HG03575 (cell line): ENCODE results near the gene TYW1.
"Not testable (repeated sequence)": the region's sequence is repeated elsewhere in the genome, so short reads cannot be mapped to it uniquely, and the experiment has no call there.

Experiments used
- ATAC-seq: cut with Tn5 transposase; IDR thresholded peaks from one replicate; pipeline ENCODE4 v1.9.1; 2021; ENCODE audit not compliant: unreplicated experiment, insufficient number of reproducible peaks, low FRiP score; ENCODE audit errors: extremely low read depth

TYW1 gene

DNA sequence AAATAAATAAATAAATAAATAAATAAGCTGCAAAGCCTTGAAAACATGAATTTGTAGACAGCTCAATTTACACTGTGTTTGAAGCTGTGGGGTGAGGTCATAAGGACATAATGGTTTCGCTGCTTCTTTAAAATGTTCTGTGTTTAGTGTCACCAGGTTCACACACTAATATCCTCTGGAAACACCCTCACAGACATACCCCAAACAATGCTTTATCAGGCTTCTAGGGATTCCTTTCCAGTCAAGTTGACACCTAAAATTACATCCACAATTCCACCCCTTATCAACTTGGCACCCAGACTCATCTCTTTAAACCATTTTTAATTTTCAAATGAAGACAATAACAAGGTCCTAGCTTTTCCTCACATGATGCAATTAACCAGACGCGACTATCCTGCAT is 7.1 kb upstream of the TYW1 start:
- not testable (repeated sequence) for ATAC-seq

DNA sequence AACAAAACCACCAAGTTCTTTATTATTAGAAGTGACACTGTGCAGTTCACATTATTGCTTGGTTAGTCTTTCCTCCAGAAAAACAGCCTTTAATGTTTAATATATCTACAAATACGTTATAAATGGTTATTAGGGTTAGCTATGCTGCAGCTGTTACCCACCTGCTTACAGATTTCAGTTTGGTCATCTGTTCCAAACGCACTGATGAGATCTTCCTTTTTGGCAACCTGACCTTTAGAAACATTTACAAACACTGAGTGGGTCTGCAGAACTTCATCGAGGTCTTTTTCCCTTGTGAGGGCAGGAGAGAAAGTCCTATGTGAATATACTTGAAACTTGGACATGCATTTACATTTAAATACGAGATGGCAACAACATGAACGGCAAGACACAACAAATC is 2.6 kb upstream of the TYW1 start:
- ATAC-seq: not testable (repeated sequence)

DNA sequence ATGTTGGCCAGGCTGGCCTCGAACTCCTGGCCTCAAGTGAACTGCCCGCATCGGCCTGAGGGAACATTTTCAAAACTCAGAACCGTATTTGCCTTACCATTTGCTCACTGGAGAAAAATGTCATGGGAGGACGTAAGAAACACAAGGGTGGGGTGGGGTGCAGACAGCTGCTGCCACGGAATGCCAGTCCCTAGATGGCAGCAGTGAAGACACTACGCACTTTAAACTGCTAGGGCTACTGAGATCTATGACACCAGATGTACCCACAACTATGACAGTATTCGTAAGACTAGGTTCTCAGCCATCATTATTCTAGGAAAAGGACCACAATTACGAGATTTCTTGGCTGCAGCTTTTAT is 2.0 kb upstream of the TYW1 start:
- not testable (repeated sequence) for ATAC-seq

DNA sequence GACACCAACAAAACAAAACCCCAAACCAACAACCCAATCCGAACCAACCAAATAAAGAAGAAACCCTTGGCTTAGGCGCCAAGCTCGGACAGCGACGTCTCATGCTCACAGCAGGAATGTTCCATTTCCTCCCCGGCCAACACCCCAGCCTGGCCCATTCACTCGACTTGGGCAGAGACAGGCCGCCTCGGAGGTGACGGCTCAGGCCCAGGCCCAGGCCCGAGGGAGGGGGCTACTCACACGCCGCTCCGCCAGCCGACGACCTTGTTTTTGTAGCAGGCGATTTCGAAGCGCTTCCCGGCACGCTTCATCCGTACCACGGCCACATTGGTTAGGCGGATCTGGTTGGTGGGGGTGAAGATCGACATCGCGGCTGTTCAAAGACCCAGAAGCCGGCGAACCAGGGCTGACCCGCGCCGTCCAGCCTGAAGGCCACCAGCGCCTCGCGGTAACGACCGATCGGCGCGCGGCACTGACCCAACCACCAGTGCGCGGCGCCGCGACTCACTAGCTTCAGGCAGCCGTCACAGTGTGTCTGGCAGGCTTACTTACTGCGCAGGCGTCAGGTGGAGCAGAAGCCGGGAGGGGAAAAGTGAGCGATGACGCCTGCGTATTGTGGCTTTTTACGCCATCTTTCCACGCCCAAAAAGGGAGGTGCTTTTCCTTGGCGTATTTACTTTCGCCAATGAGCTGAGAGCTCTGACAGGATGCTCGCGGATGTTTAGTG is 1.4 kb upstream of the TYW1 start, which contains the start of gene SBDS:
Gene SBDS (minus strand): TSS at position 537 of the 727 bp plus-strand sequence. CDS start 169 bp downstream, at position 368.
- peak; percentile 32 for ATAC-seq

DNA sequence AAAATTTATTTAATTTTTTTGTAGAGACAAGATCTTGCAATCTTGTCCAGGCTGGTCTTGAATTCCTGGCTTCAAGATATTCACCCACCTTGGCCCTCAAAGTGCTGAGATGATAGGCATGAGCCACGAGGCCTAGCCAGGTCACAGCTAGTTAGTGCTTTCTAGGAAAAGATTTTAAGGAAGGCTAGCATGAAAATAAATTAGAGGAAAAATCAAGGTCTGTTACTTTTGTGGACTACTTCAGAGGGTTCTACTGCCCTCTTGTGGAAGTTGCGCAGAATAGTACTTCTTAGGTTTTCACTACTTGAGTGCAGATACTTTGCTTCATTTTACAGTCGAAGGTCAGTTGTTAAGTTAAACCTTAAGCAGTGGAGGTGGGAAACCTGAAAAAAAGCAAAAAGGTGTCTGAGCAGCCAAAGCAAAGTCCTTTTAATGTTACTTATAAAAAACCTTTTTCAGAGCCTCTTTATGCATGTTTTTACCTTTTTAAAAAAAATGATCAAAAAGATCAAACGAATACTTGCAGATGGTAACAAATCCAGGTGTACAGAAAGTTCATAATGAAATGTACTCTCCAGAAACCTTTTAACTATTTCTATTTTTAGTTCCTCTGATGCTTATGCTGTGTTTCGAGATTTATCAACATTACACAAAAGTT is 4.1 kb downstream of the TYW1 start:
- ATAC-seq: not testable (repeated sequence)

DNA sequence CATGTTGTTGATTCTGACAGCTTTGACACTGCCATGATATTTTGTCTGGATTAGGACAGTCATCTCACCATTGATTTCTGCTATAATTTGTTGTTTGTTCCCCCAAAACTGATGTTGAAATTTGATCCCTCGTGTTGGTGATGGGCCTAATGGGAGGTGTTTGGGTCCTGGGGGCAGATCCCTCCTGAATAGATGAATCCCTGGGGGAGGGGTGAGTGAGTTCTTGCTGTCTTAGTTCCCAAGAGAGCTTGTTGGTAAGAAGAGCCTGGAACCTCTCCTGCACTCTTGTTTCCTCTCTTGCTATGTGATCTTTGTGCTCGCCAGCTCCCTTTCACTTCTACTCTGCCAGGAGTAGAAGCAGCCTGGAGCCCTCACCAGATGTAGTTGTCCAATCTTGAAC is 7.5 kb downstream of the TYW1 start:
- ATAC-seq: not testable (repeated sequence)

DNA sequence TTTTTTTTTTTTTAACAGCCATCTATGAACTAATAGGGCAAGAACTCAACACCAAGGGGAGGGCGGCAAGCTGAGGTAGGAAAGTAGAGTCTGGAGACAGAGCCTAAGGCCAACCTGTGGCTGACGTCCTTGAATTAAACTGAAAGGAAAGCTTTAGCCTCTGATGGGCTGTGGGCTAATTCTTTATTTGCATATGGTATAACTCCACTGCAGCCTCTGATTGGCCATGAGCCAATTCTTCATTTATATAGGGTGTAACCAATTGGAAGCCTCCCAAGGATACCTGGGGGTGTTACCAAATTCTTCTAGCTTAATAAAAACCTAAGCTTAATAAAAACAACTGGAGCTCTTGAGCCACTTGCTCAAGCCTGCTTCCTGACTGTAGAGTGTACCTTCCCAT is 10.3 kb downstream of the TYW1 start:
- no peak for ATAC-seq

DNA sequence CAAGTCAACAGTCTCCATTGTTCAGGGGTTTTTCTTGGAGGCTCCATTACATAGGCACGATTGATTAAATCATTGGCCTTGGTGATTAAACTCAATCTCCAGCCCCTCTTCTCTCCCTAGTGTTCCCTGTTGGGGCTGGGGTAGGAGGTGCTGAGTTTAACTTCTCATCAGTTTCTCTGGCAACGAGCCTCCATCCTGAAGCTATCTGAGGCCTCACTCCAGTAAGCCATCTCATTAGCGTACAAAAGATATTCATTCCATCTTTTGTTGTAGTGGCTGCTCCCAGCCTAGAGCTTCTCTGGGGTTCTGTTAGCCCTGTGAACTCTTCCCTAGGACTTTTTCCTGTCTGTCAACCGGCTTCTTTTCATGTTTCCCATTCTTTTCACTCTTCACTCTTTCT is 11.6 kb downstream of the TYW1 start:
- ATAC-seq: no peak

DNA sequence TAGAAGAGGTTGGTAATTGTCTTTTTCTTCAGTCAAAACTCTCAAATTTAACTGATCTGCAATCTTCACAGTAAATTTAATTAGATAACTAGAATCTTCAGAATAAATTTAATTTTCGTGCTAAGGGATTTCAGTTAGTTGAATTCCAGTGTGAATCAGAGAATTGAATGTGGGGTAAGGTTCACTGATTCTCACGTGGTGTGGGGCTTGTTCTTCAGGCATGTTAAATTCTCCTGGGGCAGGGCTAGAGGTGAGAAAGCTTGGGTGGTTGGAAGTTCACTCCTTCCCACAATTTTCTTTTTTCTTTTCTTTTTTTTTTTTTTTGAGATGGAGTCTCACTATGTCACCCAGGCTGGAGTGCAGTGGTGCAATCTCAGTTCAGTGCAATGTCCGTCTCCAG is 13.0 kb downstream of the TYW1 start:
- not testable (repeated sequence) for ATAC-seq

DNA sequence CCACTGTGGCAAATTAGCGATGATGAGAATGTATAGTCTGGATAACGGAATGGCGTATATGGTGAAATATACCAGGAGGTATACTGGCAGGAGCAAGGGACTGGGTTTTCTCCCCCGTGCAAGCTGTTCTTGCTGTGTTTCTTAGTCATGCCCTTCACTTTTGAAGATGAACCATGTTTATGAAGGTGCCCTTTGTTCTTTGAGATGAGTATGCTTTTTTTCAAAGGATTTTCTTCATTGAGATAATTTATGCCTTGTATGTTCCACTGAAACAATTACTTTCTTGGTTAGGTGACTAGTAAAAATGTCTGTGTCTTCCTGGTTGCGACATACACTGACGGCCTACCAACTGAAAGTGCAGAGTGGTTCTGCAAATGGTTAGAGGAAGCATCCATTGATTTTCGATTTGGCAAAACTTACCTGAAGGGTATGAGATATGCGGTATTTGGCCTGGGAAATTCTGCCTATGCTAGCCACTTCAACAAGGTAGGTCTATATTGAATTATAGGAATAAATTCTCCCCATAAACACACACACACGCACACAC is 17.5 kb downstream of the TYW1 start:
- ATAC-seq: not testable (repeated sequence)

DNA sequence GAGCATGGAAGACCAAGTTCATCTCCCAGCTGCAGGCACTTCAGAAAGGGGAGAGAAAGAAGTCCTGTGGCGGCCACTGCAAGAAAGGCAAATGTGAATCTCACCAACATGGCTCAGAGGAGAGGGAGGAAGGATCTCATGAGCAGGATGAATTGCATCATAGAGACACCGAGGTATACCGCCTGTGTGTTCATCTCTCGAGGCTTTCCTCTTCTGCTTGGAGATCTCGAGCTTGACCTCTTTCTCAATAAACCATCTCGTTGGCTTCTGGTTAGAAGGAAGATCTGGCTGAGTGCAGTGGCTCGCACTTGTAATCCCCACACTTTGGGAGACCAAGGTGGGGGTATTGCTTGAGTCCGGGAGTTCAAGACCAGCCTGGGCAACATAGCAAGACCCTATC is 21.3 kb downstream of the TYW1 start:
- ATAC-seq: not testable (repeated sequence)

DNA sequence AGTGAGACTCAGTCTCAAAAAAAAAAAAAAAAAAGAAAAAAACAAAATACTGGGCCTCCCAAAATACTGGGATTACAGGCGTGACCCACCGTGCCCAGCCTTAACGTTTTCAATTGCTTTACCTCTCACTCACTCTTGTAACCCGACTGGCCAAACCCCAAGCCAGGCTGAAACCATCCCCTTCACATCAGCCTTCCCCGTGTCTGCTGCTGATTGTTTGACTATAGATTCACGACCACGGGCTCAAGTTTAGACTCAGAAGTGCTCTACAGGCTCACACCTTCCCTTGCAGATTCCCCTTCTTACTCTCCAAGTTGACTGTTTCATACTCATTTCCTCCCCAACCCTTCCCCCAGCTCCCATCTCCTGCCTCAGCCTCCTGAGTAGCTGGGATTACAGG is 22.3 kb downstream of the TYW1 start:
- ATAC-seq: no peak

DNA sequence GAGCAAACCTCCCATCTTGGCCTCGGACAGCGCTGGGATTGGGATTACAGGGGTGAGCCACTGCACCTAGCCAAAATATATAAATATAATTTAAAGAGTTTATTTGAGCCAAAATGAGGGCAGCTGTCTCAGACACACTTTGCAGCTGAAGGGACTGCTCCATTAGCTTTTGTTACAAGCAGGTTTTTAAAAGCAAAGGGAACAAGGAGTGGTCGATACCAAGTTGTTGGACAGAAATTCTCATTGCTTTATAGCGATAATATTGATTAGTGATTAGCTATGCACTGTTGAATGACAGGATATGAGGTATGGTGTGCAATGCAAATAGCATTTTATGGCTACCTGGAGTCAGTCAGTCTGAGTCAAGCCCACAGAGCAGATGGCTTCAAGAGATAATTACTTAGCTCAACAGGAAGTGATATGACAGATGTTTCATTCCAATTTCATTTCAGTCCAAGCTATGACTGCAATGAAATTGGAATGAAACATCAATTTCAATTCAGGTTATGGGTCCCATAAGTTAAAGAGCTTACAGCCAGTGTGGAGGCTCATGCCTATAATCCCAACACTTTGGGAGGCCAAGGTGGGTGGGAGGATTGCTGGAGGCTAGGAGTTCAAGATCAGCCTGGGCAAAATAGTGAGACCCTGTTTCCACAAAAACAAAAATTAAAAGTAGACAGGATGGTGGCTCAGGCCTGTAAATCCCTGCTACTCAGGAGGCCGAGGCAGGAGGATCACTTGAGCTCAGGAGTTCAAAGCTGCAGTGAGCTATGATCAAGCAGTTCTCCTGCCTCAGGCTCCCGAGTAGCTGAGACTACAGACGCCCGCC is 23.1 kb downstream of the TYW1 start:
- no peak for ATAC-seq

DNA sequence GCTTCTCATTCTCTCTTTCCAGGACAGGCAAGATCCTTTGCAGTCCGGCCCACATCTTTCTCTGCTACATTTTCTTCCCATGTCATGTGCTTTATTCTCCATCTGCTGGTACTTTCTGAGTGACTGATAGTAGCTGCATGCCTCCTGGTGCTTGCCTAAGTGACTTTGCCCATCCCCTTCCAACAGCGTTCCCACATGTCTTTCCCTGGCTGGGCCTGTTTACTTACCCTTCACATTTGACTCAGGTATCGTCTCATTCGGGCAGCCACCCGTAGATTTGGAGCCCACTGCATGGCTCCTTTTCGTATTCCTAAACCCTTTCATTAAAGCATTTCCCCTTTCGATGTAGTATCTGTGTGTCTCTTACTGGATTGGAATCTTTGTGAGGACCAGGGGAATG is 24.6 kb downstream of the TYW1 start:
- no peak for ATAC-seq

DNA sequence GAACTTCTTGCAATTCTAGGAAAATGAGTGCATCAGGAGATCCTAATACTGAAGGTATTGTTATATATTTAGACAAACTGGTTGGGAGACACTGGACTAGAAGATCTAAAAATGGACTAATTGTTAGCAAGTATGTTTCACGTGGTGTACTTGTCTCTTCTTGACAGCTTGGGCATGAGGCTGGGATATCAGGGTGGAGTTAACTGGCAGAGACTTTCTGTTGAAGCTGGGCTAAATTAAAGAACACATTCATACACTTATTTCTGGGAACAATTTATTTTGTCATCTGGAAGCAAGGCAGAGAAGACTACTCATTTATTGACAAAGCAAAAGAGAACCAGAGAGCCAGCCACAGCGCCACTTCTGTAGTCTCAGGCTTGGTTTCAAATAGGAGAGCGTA is 25.9 kb downstream of the TYW1 start:
- ATAC-seq: no peak

DNA sequence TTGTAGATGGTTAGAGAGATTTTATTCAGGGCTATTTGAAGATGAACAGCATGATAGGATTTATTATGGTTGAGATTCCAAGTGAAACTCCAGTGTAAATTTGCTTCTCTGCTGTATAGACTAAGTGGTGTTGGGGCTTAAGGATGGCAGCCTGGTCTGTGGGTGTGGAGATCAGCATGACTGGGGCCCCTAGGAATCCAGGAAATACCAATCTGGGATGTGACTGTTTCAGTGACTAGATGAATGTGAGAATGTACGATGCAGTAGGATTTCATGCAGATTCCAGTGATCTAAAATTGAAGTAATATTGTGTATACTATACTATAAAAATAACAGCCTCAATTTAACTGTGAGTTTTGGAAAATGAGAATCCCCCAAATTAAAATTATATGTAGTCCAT is 28.8 kb downstream of the TYW1 start:
- not testable (repeated sequence) for ATAC-seq

DNA sequence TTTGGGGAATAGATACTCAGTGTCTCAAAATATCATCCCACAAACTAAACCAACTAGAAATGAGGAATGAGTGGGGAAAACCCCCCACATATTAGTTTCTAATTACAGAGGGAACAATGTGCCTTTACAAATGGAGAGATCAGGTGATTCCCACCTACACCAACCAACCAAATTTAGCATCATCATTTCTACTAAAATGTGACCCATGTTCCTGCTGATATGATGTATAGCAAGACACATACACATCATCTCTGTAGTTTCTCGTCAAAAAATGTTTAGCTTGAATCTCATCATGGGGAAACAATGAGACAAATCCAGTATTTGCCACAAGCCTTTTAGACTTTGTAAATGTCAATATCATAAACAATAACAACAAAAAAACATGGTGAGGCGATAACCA is 35.1 kb downstream of the TYW1 start:
- ATAC-seq: not testable (repeated sequence)

DNA sequence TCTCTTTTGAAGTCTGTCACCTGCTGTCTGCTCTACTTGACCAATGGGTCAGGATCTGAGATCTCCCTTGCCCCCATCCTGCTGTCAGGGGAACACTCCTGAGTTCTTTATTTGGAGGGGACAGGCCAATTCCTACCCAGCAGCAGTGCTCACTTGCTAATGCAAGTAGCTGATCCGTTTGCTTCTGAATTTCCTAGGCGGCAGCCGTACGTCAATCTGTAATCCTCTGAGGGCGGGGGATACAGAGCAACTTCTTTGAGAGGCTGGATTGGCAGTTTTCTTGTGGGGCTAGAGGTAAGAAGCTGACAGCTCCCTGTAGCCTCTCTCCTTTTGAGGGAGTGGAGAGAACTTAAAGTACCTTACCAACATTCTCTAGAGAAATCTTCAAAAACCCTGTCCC is 36.6 kb downstream of the TYW1 start:
- ATAC-seq: no peak
